ENCODE data around the gene P2RY13.

DNA sequence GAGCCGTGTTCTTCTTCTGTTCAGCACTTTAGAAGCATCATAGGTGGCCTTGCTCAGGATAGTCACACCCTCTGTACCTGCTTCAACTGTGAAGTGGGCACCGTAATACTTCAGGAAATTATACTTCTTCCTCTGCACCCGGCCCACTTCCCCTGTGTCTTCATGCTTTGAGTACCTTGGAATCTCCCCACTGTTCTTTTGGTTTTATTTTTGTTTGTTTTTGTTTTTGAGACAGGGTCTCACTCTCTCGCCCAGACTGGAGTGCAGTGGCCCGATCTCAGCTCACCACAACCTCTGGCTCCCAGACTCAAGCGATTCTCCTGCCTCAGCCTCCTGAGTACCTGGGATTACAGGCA lies 52.7 kb downstream of the P2RY13 start:
- TF ChIP-seq, protein P1, sequence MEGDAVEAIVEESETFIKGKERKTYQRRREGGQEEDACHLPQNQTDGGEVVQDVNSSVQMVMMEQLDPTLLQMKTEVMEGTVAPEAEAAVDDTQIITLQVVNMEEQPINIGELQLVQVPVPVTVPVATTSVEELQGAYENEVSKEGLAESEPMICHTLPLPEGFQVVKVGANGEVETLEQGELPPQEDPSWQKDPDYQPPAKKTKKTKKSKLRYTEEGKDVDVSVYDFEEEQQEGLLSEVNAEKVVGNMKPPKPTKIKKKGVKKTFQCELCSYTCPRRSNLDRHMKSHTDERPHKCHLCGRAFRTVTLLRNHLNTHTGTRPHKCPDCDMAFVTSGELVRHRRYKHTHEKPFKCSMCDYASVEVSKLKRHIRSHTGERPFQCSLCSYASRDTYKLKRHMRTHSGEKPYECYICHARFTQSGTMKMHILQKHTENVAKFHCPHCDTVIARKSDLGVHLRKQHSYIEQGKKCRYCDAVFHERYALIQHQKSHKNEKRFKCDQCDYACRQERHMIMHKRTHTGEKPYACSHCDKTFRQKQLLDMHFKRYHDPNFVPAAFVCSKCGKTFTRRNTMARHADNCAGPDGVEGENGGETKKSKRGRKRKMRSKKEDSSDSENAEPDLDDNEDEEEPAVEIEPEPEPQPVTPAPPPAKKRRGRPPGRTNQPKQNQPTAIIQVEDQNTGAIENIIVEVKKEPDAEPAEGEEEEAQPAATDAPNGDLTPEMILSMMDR (conservative IDR thresholded peaks at IDR 0.05; ENCODE audit: low read length) = no peak
- TF ChIP-seq EZH2phosphoT487 (IDR thresholded peaks at IDR 0.05; ENCODE audit: borderline replicate concordance, low read depth, low read length) = no peak
